ENCODE results near the gene C11orf65.
"Not testable (repeated sequence)": the region's sequence is repeated elsewhere in the genome, so short reads cannot be mapped to it uniquely, and the experiment has no call there.

C11orf65 gene

DNA sequence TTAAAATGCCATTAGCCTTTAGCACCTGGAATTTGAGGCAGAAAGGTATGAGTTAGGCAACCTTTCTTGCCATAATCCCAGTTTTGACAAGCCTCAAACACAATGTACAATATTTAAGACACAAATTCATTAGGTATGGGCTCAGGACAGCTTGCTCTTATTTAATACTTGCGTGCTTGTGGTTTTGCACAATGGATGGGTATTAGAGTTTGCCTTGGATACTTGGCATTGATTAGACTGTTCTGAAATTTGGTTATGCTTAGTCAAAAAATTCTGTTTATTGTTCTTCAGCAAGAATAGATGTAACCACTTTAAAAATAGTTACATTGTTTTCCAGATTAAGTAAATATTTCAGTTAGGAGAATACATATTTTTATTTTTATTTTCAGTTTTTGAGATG, 5.4 kb upstream of the C11orf65 start:
- DNase-seq, result no peak

DNA sequence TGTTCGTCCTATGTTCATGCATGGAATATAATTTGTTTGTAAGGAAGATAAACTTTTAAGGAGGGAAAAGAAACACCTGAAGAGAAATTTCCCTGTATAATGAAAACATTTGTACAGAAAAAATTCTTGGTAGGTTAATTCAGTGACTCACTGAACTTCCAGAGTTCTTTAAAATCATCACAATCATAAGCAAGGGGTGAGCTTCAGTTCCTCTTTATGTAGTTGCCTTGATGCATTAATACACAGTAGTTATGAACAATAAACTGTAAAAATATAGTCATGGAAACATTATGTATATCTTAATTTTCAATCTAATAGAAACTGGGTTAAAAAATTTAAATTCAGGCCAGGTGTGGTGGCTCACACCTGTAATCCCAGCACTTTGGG, 1.1 kb upstream of the C11orf65 start:
- no peak for DNase-seq

DNA sequence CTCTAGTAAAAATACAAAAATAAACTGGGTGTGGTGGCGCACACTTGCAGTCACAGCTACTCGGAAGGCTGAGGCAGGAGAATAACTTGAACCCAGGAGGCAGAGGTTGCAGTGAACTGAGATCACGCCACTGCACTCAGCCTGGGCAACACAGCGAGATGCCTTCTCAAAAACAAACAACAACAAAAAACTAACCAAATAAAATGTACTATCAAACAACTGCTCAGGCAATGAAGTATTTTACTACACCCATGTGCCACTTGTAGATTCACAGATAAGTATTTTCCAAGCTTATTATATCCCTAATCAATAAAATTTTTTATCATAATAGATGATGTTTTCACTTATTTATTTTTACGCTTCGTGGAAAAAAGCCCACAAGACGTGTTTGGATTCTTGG, 924 bp downstream of the C11orf65 start:
- no peak for DNase-seq

DNA sequence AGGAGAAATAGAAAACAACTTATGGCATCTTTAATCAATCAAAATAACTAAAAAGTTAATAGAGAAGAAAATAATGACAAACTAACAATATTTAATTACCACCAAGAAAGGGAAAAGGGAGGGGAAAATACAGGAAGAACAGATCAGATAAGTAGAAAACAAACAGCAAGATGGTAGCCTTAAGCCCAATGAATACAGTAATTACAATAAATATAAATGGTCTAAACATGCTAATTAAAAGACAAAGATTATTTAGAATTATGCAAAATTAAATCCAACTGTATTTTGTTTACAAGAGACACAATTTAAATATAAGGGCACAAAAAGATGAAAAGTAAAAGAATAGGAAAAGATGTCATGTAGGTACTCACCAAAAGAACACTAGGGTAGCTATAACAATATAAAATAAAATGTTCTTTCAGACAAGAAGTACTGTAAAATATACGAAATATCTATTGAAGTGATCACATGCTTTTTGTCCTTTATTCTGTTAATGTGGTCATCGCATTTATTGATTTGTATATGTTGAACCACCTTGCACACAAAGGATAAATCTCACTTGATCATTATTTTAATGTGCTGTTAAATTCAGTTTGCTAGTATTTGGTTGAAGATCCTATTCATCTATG, 14.0 kb downstream of the C11orf65 start:
- no peak for DNase-seq

DNA sequence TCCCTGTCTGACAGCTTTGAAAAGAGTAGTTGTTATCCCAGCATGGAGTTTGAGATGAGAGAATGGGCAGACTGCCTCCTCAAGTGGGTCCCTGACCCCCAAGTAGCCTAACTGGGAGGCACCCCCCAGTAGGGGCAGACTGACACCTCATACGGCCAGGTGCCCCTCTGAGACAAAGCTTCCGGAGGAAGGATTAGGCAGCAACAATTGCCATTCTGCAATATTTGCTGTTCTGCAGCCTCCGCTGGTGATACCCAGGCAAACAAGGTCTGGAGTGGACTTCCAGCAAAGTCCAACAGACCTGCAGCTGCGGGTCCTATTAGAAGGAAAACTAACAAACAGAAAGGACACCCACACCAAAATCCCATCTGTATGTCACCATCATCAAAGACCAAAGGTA, 25.9 kb downstream of the C11orf65 start:
- DNase-seq, result not testable (repeated sequence)

DNA sequence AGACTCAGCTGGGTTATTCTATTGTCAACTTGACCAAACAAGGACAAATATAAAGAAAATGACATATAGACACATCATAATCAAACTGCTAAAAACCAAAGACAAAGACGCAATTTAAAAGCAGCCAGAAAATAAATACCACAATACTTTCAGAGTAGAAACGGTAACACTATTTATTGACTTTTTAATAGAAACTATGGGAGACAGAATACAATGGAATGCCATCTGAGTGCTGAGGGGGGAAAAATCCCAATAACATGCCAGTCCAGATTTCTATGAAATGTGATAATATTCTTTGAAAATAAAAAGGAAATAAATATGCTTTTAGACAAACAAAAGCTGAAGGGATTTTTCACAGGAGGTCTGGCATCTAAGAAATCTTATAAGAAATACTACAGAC, 30.7 kb downstream of the C11orf65 start:
- no peak for DNase-seq

DNA sequence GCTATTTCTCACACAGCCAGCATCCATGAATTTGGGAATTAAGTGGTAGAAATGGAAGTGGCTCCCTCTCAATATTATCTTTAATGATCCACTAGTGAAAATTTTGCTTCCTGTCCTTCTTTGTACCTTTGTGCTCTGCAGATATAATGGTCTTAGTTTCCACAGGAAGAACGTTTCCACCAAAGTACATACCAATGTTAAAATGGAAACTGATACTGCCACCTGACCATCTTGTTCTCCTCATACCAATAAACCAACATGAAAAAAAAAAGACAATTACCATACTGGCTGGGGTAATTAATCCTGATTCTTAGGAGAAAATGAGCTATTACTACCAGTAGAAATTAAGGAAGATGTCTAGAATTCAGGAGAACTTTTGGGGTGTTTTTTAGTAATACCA, 32.3 kb downstream of the C11orf65 start:
- no peak for DNase-seq

DNA sequence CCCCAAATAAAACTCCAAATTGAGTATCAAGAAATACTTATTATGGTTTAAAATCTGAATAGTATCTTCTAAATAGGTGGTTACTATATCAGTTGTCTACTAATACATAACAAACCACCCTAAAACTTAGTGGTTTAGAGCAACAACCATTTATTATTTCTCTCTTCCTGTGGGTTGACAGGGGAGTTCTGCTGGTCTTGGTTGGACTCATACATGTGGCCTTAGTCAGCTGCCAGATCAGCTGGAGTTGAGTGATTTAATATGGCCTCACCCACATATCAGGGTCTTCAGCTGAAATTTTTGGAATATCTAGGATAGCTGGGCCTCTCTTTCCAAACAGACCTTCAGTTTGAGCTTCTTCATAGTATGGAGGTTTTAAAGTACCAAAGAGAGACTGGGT, 34.5 kb downstream of the C11orf65 start:
- DNase-seq, result no peak

DNA sequence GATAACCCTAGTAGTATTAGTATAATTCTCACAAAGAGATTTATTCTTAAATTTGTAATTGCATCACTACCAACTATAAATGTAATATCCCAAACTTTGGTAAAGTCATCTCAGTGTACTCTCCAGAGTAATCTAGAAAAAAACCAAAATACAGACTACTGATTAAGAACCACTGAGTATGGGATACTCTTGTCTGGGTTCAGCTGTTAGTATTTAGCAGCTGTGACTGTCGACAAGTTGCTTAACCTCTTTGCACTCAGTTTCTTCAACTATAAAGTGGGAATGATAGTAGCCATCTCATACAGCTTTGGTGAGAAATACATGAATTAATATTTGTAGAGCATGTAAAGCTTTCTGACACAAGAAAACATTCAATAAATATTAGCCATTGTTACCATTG, 35.3 kb downstream of the C11orf65 start:
- DNase-seq, result no peak

DNA sequence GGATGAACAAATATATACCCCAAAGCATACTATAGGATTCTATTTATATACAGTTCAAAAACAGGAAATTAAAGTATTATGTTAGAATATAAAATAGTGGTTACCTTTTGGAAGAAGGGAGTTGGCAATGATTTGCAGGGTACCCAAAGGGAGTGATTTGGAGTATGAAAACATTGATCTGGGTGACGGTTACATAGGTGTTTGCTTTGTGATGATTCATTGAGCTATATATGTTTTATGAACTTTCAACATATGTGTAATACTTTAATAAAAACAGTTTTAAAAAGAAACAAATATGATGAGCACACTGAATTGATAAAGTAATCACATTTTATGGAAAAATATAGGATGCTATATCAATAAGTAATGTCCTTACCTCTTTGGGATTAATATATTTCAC, 36.0 kb downstream of the C11orf65 start:
- no peak for DNase-seq

DNA sequence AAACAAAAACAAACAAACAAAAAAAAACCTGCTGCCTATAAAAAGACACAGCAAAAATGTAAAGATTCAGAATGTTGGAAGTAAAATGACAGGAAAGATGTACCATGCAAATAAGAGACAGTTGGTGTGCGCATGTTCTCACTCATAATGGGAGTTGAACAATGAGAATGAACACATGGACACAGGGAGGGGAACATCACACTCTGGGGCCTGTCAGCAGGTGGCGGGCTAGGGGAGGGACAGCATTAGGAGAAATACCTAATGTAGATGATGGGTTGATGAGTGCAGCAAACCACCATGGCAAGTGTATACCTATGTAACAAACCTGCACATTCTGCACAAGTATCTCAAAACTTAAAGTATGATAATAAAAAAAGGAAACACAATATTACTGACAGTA, 49.8 kb downstream of the C11orf65 start:
- not testable (repeated sequence) for DNase-seq

DNA sequence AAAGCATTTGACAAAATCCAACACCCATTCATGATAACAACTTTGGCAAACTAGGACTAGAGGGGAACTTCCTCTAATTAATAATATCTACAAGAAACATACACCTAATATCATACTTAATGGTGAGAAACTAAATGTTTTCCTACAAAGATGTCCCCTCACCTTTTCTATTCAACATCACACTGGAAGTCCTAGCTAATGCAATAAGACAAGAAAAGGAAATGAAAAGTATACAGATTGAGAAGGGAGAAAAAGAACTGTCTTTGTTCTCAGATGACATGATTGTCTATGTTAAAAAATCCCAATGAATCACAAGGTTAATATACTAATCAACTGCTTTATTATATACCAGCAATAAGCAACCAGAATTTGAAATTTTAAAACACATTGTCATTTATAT, 52.4 kb downstream of the C11orf65 start:
- DNase-seq, result no peak

DNA sequence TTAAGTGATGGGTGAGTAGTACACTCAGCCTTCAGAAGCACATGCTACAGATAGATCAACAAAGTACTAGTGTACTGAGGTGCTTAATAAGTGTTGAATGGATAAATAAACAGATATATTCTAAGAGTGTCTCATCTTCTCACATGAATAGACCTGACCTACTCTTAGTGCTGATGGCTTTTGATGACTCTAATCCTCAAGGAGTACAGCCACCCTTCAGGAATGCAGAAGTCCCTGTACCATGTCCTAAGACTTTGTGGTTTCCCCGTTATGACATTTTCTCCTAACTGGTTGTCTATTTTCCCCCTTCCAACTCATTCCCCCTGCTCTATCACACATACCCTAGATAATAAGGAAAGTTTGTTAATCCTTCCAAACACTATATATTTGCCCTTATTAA, 61.6 kb downstream of the C11orf65 start:
- DNase-seq, result no peak

DNA sequence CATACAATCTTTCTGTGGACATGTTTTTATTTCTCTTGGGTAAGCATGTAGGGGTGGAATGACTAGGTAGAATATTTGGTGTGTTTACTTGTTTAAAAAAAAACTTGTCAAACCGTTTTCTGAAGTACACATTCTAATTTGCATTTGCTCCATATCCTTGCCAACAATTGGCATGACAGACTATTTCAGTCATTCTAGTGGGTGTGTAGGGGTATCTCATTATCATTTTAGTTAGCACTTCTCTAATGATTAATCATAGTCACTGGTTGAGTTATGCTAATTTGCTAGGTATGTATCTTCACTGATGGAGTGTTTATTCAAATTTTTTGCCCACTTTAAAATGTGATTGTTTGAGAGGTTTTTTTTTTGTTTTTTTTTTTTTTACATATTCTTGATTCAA, 64.3 kb downstream of the C11orf65 start:
- no peak for DNase-seq

DNA sequence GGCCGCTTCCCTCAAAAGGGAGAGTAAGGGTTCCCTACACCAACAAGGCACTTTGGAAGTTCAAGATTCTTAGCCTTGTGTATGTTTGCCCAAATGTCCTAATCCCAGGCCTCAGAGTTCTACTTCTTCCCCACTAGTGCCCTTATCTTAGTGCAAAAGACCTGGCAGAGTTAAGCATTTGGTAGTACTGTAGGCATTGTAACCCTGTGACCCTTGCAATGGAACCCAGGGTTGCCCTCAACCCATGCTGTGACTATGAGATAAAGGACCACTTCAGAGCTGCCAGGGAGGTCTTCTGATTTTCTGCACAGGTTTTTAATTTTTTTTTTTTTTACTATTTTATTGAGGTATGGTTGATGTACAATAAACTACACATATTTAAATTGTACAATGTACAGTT, 65.1 kb downstream of the C11orf65 start:
- DNase-seq, result no peak

DNA sequence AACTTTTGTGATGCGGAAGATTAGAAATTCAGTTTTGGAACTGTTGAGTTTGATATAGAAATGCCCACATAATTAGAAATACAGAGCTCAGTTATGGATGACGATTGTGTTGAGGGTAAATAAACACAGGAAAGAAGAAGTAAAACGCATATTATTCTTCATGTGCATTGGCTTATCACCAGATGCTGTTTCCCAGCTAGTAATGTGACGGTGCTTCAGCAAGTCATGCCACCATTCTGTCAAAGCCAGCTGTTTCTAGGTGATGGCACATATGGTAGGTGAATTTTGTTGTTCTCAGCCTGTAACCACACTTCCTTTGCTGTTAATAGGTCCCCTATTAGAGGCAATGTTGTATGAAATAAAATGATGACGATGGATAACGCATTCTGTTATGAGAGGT, 68.9 kb downstream of the C11orf65 start:
- DNase-seq, result no peak

DNA sequence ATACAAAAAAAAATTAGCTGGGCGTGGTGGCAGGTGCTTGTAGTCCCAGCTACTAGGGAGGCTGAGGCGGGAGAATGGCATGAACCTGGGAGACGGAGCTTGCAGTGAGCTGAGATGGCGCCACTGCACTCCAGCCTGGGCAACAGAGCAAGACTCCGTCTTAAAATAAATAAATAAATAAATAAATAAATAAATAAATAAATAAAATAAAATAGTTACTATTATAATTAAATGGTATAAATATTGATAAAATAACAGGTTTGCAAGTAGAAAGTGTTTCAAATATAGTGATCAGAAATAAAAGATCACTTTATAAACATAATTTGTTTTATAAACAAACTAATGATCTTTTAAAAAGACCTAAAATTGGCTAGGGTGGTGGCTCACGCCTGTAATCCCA, 70.7 kb downstream of the C11orf65 start:
- DNase-seq, result not testable (repeated sequence)

DNA sequence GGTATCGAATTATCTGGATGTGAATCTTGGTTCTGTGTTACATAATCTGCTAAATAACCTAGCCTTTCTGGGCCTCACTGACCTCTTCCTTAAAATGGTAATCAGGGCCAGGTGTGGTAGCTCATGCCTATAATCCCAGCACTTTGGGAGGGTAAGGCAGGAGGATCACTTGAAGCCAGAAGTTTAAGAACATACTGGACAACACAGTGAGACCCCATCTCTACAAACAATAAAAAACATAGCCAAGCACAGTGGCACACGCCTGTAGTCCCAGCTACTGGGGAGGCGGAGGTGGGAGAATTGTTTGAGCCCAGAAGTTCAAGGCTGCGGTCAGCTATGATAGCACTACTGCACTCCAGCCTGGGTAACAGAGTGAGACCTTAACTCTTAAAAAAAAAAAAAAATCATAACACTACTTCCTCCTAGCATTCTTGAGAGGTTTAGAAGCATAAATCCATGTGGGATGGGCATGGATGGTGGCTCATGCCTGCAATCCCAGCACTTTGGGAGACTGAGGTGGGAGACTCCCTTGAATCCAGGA, 72.5 kb downstream of the C11orf65 start:
- no peak for DNase-seq

DNA sequence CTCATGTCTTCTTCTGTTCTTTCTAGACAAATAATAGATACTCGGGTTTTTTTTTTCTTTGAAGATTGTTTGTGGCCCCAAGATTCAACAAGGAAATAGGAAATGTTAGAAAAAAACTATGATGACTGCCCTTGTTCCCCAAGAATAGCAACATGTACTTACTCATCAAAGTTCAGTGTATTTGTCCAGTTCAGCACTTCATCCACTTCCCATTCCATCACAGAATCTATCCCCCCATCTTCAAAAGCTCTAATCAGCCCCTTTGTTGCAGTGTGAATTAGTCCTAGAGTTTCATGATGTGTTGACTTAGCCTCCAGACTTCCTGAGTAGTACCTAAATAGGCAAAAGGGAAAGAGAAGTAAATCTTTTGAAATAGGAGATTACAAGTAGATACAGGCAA, 74.3 kb downstream of the C11orf65 start:
- DNase-seq, result no peak

DNA sequence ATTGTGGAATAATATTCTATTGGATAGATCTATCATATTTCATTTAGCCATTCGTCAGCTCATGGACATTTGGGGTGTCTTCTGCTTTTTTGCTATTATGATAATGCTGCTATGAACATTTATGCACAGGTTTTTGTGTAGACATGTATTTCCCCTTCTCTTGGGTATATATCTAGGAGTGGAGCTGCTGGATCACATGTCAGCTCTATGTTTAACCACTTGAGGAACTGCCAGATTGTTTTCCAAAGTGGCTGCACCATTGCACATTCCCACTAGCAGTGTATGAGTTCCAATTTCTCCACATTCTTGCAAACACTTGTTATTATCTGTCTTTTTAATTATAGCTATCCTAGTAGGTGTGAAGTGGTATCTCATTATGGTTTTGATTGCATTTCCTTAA, 75.0 kb downstream of the C11orf65 start:
- no peak for DNase-seq

DNA sequence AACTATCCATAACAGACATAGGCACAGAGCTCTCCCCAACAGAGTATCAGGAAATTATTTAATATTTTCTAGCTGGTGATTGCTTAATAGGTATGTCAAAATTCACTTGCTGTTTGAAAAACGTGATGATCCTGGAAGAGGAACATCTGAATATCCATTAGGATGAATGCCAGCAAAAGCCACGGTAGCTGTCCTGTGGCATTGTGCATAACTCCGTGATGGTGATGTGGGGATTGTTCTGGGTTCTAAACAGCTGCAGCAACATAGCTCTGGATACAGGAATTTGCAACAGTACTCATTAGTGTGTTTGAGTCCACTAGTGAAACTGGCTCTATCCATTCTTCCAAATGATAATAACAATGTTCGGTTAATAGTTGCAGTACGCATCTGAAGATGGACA, 78.8 kb downstream of the C11orf65 start:
- DNase-seq, result no peak

DNA sequence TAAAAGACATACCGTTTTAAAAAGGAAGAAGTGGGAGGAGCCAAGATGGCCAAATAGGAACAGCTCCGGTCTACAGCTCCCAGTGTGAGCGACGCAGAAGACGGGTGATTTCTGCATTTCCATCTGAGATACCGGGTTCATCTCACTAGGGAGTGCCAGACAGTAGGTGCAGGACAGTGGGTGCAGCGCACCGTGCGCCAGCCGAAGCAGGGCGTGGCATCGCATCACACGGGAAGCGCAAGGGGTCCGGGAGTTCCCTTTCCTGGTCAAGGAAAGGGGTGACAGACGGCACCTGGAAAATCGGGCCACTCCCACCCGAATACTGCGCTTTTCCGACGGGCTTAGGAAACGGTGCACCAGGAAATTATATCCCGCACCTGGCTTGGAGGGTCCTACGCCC, 93.8 kb downstream of the C11orf65 start:
- DNase-seq, result not testable (repeated sequence)

DNA sequence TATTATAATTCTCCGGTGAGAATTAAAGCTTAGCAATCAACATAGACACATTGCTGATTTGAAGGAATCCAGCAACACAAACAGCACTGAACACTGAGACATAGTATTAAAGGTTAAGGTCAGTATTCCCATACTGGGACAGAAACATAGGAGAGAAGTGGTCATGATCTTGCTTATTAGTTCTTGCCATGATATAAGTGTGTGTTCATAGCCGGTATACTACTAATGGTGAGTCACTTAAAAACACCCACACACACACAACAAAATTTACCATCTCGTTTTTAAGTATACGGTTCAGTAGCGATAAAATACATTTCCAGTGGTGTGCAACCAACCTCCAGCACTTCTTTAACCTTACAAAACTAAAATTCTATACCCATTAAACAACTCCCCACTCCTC, 96.3 kb downstream of the C11orf65 start:
- DNase-seq, result no peak

DNA sequence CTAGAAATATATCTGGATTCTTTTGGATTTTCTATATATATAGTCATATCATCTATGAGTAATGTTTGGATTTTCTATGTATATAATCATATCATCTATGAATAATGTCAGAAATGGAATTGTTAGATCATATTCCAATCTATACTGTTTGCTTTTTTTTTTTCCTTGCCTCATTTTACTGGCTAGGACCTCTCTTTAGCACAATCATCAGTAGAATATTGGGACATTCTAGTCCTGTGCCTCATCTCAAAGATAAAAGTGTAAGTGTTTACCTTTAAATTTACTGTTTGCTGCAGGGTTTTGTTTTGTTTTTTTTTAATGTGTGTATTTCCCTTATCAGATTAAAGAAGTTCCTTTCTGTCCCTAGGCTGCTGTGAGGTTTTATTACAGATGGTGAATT, 97.0 kb downstream of the C11orf65 start:
- DNase-seq, result no peak

DNA sequence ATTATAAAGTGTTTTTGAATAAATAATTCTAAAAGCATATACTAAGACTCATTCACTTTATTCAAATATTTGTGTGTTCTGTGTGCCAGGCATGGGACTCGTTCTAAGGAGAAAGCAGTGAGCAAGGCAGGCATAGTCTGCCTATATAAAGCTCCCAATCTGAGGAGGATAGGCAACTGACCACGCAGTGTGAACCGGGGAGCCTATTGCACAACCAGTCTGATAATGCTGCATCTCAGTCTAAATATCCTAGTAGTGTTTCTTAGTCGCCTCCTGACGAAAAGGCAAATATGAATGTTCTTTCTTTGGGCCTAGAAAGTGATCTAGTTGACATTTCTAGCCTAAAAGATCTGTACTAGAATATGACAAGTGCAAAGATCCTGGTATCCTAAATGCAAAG, 98.3 kb downstream of the C11orf65 start:
- DNase-seq, result no peak

DNA sequence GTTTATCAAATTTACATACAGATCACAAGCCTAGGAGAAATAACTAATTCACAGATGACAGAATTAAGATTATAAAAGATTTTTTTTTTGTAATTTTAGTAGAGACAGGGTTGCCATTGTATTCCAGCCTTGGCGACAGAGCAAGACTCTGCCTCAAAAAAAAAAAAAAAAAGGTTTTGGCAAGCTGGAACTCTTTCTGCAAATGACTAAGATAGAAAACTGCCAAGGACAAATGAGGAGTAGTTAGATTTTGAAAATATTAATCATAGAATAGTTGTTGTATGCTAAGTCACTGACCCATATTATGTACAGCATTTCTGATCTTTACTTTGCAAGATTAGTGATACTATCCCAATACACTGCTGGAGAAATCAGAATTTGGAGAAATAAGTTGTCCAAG, 99.2 kb downstream of the C11orf65 start:
- no peak for DNase-seq

Data from NCI-H1048 (cell line).